H9 (cell line): ENCODE results near the gene CCR9. TPM values are rescaled to one million over a fixed set of nuclear protein-coding genes. Genes with fewer than 3 reads are reported as not detected.

Source experiments
- DNase-seq: peaks from one replicate; pipeline ENCODE4 v3.0.0-alpha.2; 2017
- H2AFZ ChIP-seq: one replicate; pipeline ENCODE4 v1.6.1; 2013; ENCODE audit warnings: mild to moderate bottlenecking, low read length, control low read depth, moderate library complexity
- H2AK5ac ChIP-seq: 2 replicates; pipeline ENCODE4 v1.6.1; 2013; ENCODE audit warnings: low read length, control low read depth, mixed read lengths; ENCODE audit not compliant: insufficient read length
- H2BK120ac ChIP-seq: one replicate; pipeline ENCODE4 v1.6.1; 2013; ENCODE audit warnings: low read depth, mild to moderate bottlenecking, low read length, control low read depth, inconsistent platforms; ENCODE audit not compliant: poor library complexity, severe bottlenecking
- H2BK12ac ChIP-seq: 2 replicates; pipeline ENCODE4 v1.6.1; 2013; ENCODE audit warnings: low read length, control low read depth, mixed read lengths, low read depth; ENCODE audit not compliant: insufficient read length
- H2BK15ac ChIP-seq: 2 replicates; pipeline ENCODE4 v1.6.1; 2013; ENCODE audit warnings: low read depth, low read length, control low read depth
- H2BK20ac ChIP-seq: one replicate; pipeline ENCODE4 v1.6.1; 2013; ENCODE audit warnings: low read depth, mild to moderate bottlenecking, low read length, control low read depth, inconsistent platforms; ENCODE audit not compliant: poor library complexity, severe bottlenecking
- H2BK5ac ChIP-seq: 2 replicates; pipeline ENCODE4 v1.6.1; 2013; ENCODE audit warnings: low read length, control low read depth, mixed read lengths; ENCODE audit not compliant: insufficient read length
- H3K14ac ChIP-seq: 2 replicates; pipeline ENCODE4 v1.6.1; 2013; ENCODE audit warnings: low read length, control low read depth; ENCODE audit not compliant: insufficient read depth
- H3K18ac ChIP-seq: 2 replicates; pipeline ENCODE4 v1.6.1; 2013; ENCODE audit warnings: low read depth, mild to moderate bottlenecking, mixed read lengths, low read length, control low read depth; ENCODE audit not compliant: insufficient read length
- H3K23ac ChIP-seq: 2 replicates; pipeline ENCODE4 v1.6.1; 2013; ENCODE audit warnings: low read length, control low read depth, mixed read lengths, low read depth; ENCODE audit not compliant: insufficient read length
- H3K23me2 ChIP-seq: 2 replicates; pipeline ENCODE4 v1.6.1; 2013; ENCODE audit warnings: low read depth, mild to moderate bottlenecking, mixed read lengths, low read length, control low read depth; ENCODE audit not compliant: insufficient read length, poor library complexity, severe bottlenecking
- H3K27ac ChIP-seq: 2 replicates; pipeline ENCODE4 v1.5.1; 2013; ENCODE audit warnings: low read length, control low read depth, mixed read lengths, low read depth; ENCODE audit not compliant: insufficient read length
- H3K27me3 ChIP-seq: 2 replicates; pipeline ENCODE4 v1.6.1; 2013; ENCODE audit warnings: low read length, control low read depth, inconsistent platforms; ENCODE audit not compliant: insufficient read depth
- H3K4ac ChIP-seq: 2 replicates; pipeline ENCODE4 v1.6.1; 2013; ENCODE audit warnings: low read depth, mild to moderate bottlenecking, control low read depth, inconsistent platforms, low read length, moderate library complexity
- H3K4me1 ChIP-seq: 2 replicates; pipeline ENCODE4 v1.6.1; 2013; ENCODE audit warnings: low read length, control low read depth, inconsistent platforms; ENCODE audit not compliant: insufficient read depth
- H3K4me2 ChIP-seq: 2 replicates; pipeline ENCODE4 v1.6.1; 2013; ENCODE audit warnings: low read length, control low read depth, mixed read lengths; ENCODE audit not compliant: insufficient read length, insufficient read depth
- H3K56ac ChIP-seq: 2 replicates; pipeline ENCODE4 v1.6.1; 2013; ENCODE audit warnings: low read depth, mild to moderate bottlenecking, mixed read lengths, low read length, control low read depth; ENCODE audit not compliant: insufficient read length
- H3K79me1 ChIP-seq: 2 replicates; pipeline ENCODE4 v1.6.1; 2013; ENCODE audit warnings: low read depth, mild to moderate bottlenecking, moderate library complexity, low read length, control low read depth, inconsistent platforms; ENCODE audit not compliant: insufficient read depth, poor library complexity, severe bottlenecking
- H3K79me2 ChIP-seq: 2 replicates; pipeline ENCODE4 v1.6.1; 2013; ENCODE audit warnings: low read length, control low read depth, inconsistent platforms; ENCODE audit not compliant: insufficient read depth
- H3K9ac ChIP-seq: 2 replicates; pipeline ENCODE4 v1.6.1; 2013; ENCODE audit warnings: low read length, control low read depth, mixed read lengths; ENCODE audit not compliant: insufficient read length; ENCODE audit errors: extremely low read depth
- H3K9me3 ChIP-seq: one replicate; pipeline ENCODE4 v1.6.1; 2013; ENCODE audit warnings: low read depth, low read length, inconsistent platforms; ENCODE audit not compliant: control insufficient read depth
- H3T11ph ChIP-seq: one replicate; pipeline ENCODE4 v1.6.1; 2013; ENCODE audit warnings: mild to moderate bottlenecking, low read length, control low read depth, inconsistent platforms
- H4K20me1 ChIP-seq: one replicate; pipeline ENCODE4 v1.6.1; 2013; ENCODE audit not compliant: control insufficient read depth, insufficient read length, insufficient read depth
- H4K5ac ChIP-seq: 2 replicates; pipeline ENCODE4 v1.6.1; 2013; ENCODE audit warnings: low read depth, mild to moderate bottlenecking, mixed read lengths, low read length, control low read depth; ENCODE audit not compliant: insufficient read length
- H4K8ac ChIP-seq: replicated peaks from 2 replicates; pipeline ENCODE4 v1.6.1; 2013; ENCODE audit warnings: low read length, control low read depth, mixed read lengths, low read depth; ENCODE audit not compliant: insufficient read length
- H4K91ac ChIP-seq: 2 replicates; pipeline ENCODE4 v1.6.1; 2013; ENCODE audit warnings: low read depth, mild to moderate bottlenecking, moderate library complexity, mixed read lengths, low read length, control low read depth; ENCODE audit not compliant: insufficient read length
- H3K27ac Mint-ChIP-seq, 3 experiments: 2 replicates in 2 of 3; 3 replicates in 1 of 3; pipeline ENCODE4 v1.8.0; 2020 to 2021; ENCODE audit warnings: mixed read lengths in 3 of 3, mild to moderate bottlenecking in 1 of 3, moderate library complexity in 1 of 3
- H3K27me3 Mint-ChIP-seq: 2 replicates; pipeline ENCODE4 v1.8.0; 2021; ENCODE audit warnings: low read depth, mild to moderate bottlenecking, moderate library complexity, mixed read lengths
- H3K36me3 Mint-ChIP-seq, 3 experiments: 2 replicates in 2 of 3; 3 replicates in 1 of 3; pipeline ENCODE4 v1.8.0; 2020 to 2021; ENCODE audit warnings: low read depth in 3 of 3, mixed read lengths in 3 of 3; ENCODE audit not compliant: insufficient read depth in 1 of 3
- H3K4me1 Mint-ChIP-seq, 2 experiments: 2 replicates each; pipeline ENCODE4 v1.8.0; 2020; ENCODE audit warnings: mixed read lengths in 2 of 2
- H3K4me3 Mint-ChIP-seq, 2 experiments: 2 replicates in 1 of 2; 3 replicates in 1 of 2; pipeline ENCODE4 v1.8.0; 2020 to 2021; ENCODE audit warnings: mild to moderate bottlenecking in 2 of 2, mixed read lengths in 2 of 2, moderate library complexity in 1 of 2
- H3K9me3 Mint-ChIP-seq, 2 experiments: 2 replicates in 1 of 2; 3 replicates in 1 of 2; pipeline ENCODE4 v1.8.0; 2020; ENCODE audit warnings: mild to moderate bottlenecking in 2 of 2, mixed read lengths in 2 of 2, moderate library complexity in 1 of 2
- CTCF ChIP-seq: fragments of 200-600 bp; sonication (generic); conservative IDR thresholded peaks from 3 replicates; pipeline ENCODE4 v1.8.0; 2021; ENCODE audit warnings: antibody characterized with exemption, mild to moderate bottlenecking
- WGBS: extraction: QIAGEN DNeasy Blood & Tissue Kit; methylation state at CpG from one replicate; pipeline ENCODE4 v1.1.7; 2013; ENCODE audit warnings: missing lambda C conversion rate, low lambda C conversion rate, mixed read lengths; ENCODE audit not compliant: insufficient read length; ENCODE audit errors: extremely low coverage; 5-methylcytosine and 5-hydroxymethylcytosine counted together
- total RNA-seq: library from RNA; stranded (reverse); gene quantifications from 2 replicates; pipeline ENCODE4 v1.2.1, GENCODE V29; 2021

The CCR9 gene
- total RNA-seq, 1 experiment from 2014 or later = not detected

- Histone ChIP-seq H2BK15ac (no peak overlapping the region), H3K4me2 (no peak overlapping the region), H3K79me2 (no peaks in the 10 kb centered on the region), H3K4ac (no peak overlapping the region), H4K20me1 (no peaks in the 10 kb centered on the region), H2BK5ac (no peak overlapping the region), H3T11ph (no peak overlapping the region), H3K14ac (no peak overlapping the region), H3K4me1 (no peaks in the 10 kb centered on the region), H3K23me2 (no peaks in the 10 kb centered on the region), H3K56ac (no peak overlapping the region), H3K27me3 (no peaks in the 10 kb centered on the region), H3K9ac (no peak overlapping the region), H3K27ac (no peak overlapping the region), H3K9me3 (no peaks in the 10 kb centered on the region), H4K8ac (no peak overlapping the region), H3K79me1 (no peaks in the 10 kb centered on the region), H4K91ac (no peak overlapping the region), H4K5ac (no peak overlapping the region), H2BK120ac (no peak overlapping the region), H2BK12ac (no peak overlapping the region), H3K23ac (no peak overlapping the region), H2AFZ (no peak overlapping the region), H2AK5ac (no peak overlapping the region), H2BK20ac (no peak overlapping the region), H3K18ac (no peak overlapping the region)
- Mint-ChIP-seq H3K4me1 (peaks cover 6% of the 10 kb centered on the region in 2 experiments; a peak in 3 of 4 replicates), H3K36me3 (no peaks in the 10 kb centered on the region), H3K4me3 (no peak overlapping the region), H3K27ac (no peak overlapping the region), H3K9me3 (no peaks in the 10 kb centered on the region), H3K27me3 (no peaks in the 10 kb centered on the region; the same call in none of the 2 replicates)
- DNase-seq = no peak
- no CpG with 5 or more reads among the region's 1 CpG for WGBS
- TF ChIP-seq CTCF = no peak
These were observed 5.8 kb downstream of the CCR9 start for GRCh38 chr3:45892161-45892560.
